ENCODE data around the gene SYNE2. TPM values are rescaled to one million over a fixed set of nuclear protein-coding genes. Genes with fewer than 3 reads are reported as not detected.

SYNE2 gene
- total and polyA plus RNA-seq, 2 donors (not counting 3 experiments of a cell fraction or from before 2014, with no cell fraction given), result 16.0 to 53.7 TPM

GRCh38 chr14:64064447-64064846 is 211.6 kb downstream of the SYNE2 start:
- TF ChIP-seq CTCF (IDR thresholded peaks at IDR 0.05; ENCODE audit: extremely low read depth in 1 of 2, insufficient read depth in 1 of 2, low read depth in 1 of 2, low read length in 2 of 2), result no peak
- TF ChIP-seq GATA2 (IDR thresholded peaks at IDR 0.05; ENCODE audit: insufficient read depth, insufficient read length, low read depth, low read length), result no peak
- no peak for TF ChIP-seq MAX (IDR thresholded peaks at IDR 0.05; ENCODE audit: insufficient read depth, insufficient read length)
- no peak for TF ChIP-seq POLR2AphosphoS5 (IDR thresholded peaks at IDR 0.05; ENCODE audit: insufficient read depth, low read depth, low read length)
- no peak for TF ChIP-seq MYC (IDR thresholded peaks at IDR 0.05; ENCODE audit: low read depth, low read length)
- TF ChIP-seq JUN (IDR thresholded peaks at IDR 0.05; ENCODE audit: borderline replicate concordance, insufficient read depth, insufficient read length, low read depth), result no peak
- no peak for TF ChIP-seq FOS (IDR thresholded peaks at IDR 0.05; ENCODE audit: borderline replicate concordance, insufficient read depth, low read length)
- no peak for TF ChIP-seq EZH2 (IDR thresholded peaks at IDR 0.05; ENCODE audit: borderline replicate concordance, low read depth, low read length, severe bottlenecking)
- TF ChIP-seq POLR2A (IDR thresholded peaks at IDR 0.05; ENCODE audit: low read depth, low read length), result no peak
- no peaks in the 10 kb centered on the region for H3K4me1 ChIP-seq (ENCODE audit: control insufficient read depth, extremely low read depth, insufficient read depth, low read length)
- H3K9me1 ChIP-seq (replicated peaks; ENCODE audit: control insufficient read depth, extremely low read depth, insufficient read depth, low read length), result no peaks in the 10 kb centered on the region
- no peaks in the 10 kb centered on the region for H4K20me1 ChIP-seq (replicated peaks; ENCODE audit: control insufficient read depth, extremely low read depth, insufficient read depth, low read length)
- no peak overlapping the region for H3K4me3 ChIP-seq (replicated peaks in 1 of 3; ENCODE audit: insufficient read depth in 1 of 3, low read depth in 1 of 3, low read length in 3 of 3)
- H3K27ac ChIP-seq (ENCODE audit: insufficient read depth, low read depth, low read length), result no peak overlapping the region
- H3K27me3 ChIP-seq (ENCODE audit: control insufficient read depth in 2 of 2, insufficient read depth in 2 of 2, low read length in 2 of 2), result no peaks in the 10 kb centered on the region
- POLR2A ChIA-PET, result no interaction called here
- CTCF ChIA-PET, result no interaction called here
- no TSS peak for BruUV-seq (replicated peaks)
- H2AFZ ChIP-seq (ENCODE audit: low read depth, low read length), result no peak overlapping the region
- no peak for FAIRE-seq
- DNase-seq (ENCODE audit: low read depth, low spot score), result no peak
- H3K9me3 ChIP-seq (replicated peaks; ENCODE audit: control insufficient read depth, insufficient read depth, low read length), result no peaks in the 10 kb centered on the region
- intact Hi-C loops (cut with micrococcal nuclease) (no loop called here), dilution Hi-C loops (cut with MboI; ENCODE audit: extremely low pct_ligation_motif_present, low sequenced_read_pairs) (no loop called here)
- no peaks in the 10 kb centered on the region for H3K79me2 ChIP-seq (ENCODE audit: control insufficient read depth, insufficient read depth, low read length)
- H3K36me3 ChIP-seq (ENCODE audit: control insufficient read depth in 2 of 2, extremely low read depth in 1 of 2, insufficient read depth in 2 of 2, low read length in 2 of 2), result no peaks in the 10 kb centered on the region
- no peak overlapping the region for H3K9ac ChIP-seq (replicated peaks; ENCODE audit: extremely low read depth, insufficient read depth, low read length)
- no peak overlapping the region for H3K4me2 ChIP-seq (ENCODE audit: insufficient read depth, low read length)

All from endothelial cell of umbilical vein (primary cell).